HG03175 (cell line): Measurements from ENCODE around the gene RERE.
"Not testable (repeated sequence)": the region's sequence is repeated elsewhere in the genome, so short reads cannot be mapped to it uniquely, and the experiment has no call there.

Source experiments
- ATAC-seq: cut with Tn5 transposase; IDR thresholded peaks from one replicate; pipeline ENCODE4 v1.9.1; 2021; ENCODE audit warnings: mild to moderate bottlenecking, moderate library complexity; ENCODE audit not compliant: unreplicated experiment

The RERE gene

GRCh38 chr1:8394456-8395321 lies 422.8 kb downstream of the RERE start:
- ATAC-seq, result no peak

GRCh38 chr1:8392522-8392921 lies 424.9 kb downstream of the RERE start:
- ATAC-seq, result no peak

- no peak for ATAC-seq
Observed at GRCh38 chr1:8390707-8391106, 426.7 kb downstream of the RERE start.

GRCh38 chr1:8389958-8390535 lies 427.4 kb downstream of the RERE start:
- ATAC-seq, result no peak

- ATAC-seq, result no peak
Observed at GRCh38 chr1:8388732-8389562, 428.5 kb downstream of the RERE start.

GRCh38 chr1:8386247-8386646 lies 431.2 kb downstream of the RERE start:
- no peak for ATAC-seq

- ATAC-seq, result no peak
Observed at GRCh38 chr1:8384577-8384976, 432.9 kb downstream of the RERE start.

- no peak for ATAC-seq
Observed at GRCh38 chr1:8384088-8384487, 433.4 kb downstream of the RERE start.

GRCh38 chr1:8382608-8383505 lies 434.6 kb downstream of the RERE start:
- no peak for ATAC-seq

GRCh38 chr1:8382051-8382505 lies 435.4 kb downstream of the RERE start:
- ATAC-seq, result no peak

- no peak for ATAC-seq
Observed at GRCh38 chr1:8381618-8382017, 435.8 kb downstream of the RERE start.

- not testable (repeated sequence) for ATAC-seq
Observed at GRCh38 chr1:8380310-8380709, 437.1 kb downstream of the RERE start.

GRCh38 chr1:8379513-8380186 lies 437.8 kb downstream of the RERE start:
- no peak for ATAC-seq

GRCh38 chr1:8378981-8379470 lies 438.4 kb downstream of the RERE start:
- no peak for ATAC-seq

GRCh38 chr1:8378178-8378577 lies 439.3 kb downstream of the RERE start:
- no peak for ATAC-seq

- ATAC-seq, result no peak
Observed at GRCh38 chr1:8377271-8377981, 440.0 kb downstream of the RERE start.

GRCh38 chr1:8376358-8376840 lies 441.0 kb downstream of the RERE start:
- no peak for ATAC-seq

GRCh38 chr1:8374812-8375211 lies 442.6 kb downstream of the RERE start:
- no peak for ATAC-seq

GRCh38 chr1:8374356-8374755 lies 443.1 kb downstream of the RERE start:
- no peak for ATAC-seq
